ENCODE measurements around the gene OPHN1.
"Not testable (repeated sequence)": the region's sequence is repeated elsewhere in the genome, so short reads cannot be mapped to it uniquely, and the experiment has no call there.

OPHN1 gene

DNA sequence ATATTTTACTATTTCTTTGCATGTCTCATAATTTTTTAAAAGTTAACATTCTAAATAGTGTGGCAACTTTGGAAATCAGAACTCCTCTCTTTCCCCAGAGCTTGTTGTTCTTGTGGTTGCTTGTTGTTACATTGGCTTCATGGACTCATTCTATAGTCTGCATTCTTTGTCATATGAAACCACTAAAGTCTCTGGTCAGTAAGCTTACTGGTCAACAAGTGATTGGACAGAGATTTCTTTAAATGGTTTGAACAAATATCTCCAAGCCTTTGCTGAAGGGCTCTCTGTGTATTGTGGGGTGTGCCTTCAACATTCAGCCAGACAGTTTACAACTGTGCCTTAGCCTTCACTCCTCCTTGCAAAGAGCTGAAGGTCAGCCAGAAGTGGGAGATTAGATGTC is 147.2 kb downstream of the OPHN1 start:
- Histone ChIP-seq H3K27me3 (ENCODE audit: insufficient read depth, poor library complexity, severe bottlenecking) (no peaks in the 10 kb centered on the region), H3K36me3 (ENCODE audit: low read depth) (no peaks in the 10 kb centered on the region), H3K4me1 (ENCODE audit: insufficient read depth, poor library complexity, severe bottlenecking) (no peaks in the 10 kb centered on the region), H3K27ac (ENCODE audit: poor library complexity, severe bottlenecking) (no peak overlapping the region), H3K9me3 (ENCODE audit: severe bottlenecking) (no peaks in the 10 kb centered on the region), H3K4me3 (ENCODE audit: severe bottlenecking) (no peak overlapping the region)
- ATAC-seq (ENCODE audit: low read depth), result no peak
- DNase-seq (ENCODE audit: low spot score), result no peak
- TF ChIP-seq CTCF (IDR thresholded peaks at IDR 0.05; ENCODE audit: poor library complexity, severe bottlenecking), result no peak

DNA sequence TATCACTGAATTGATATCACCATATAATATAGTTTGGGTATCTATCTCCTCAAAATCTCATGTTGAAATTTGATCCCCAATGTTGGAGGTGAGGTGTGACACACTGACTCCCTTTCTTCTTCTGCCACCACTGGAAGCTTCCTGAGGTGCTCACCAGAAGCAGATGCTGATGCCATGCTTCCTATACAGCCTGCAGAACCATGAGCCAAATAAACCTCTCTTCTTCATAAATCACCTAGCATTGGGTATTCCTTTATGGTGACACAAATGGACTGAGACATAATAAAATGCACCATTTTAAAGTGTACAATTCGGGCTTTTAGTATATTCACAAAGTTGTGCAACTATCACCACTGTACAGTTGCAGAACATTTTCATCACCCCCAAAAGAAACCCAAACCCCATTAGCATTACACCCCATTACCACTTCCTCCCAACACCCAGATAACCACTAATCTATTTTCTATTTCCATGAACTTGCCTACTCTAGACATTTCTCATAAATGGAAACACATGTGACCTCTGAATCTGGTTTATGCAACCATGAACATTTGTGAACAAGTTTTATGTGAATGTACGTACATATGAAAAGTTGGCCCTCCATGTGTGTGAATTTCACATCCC is 148.9 kb downstream of the OPHN1 start:
- no peaks in the 10 kb centered on the region for H3K27me3 ChIP-seq (ENCODE audit: insufficient read depth, poor library complexity, severe bottlenecking)
- DNase-seq (ENCODE audit: low spot score), result no peak

GRCh38 chrX:68273887-68274286 is 159.4 kb downstream of the OPHN1 start:
- no peak for TF ChIP-seq CTCF (IDR thresholded peaks at IDR 0.05; ENCODE audit: poor library complexity, severe bottlenecking)
- Histone ChIP-seq H3K36me3 (ENCODE audit: low read depth) (no peaks in the 10 kb centered on the region), H3K27me3 (ENCODE audit: insufficient read depth, poor library complexity, severe bottlenecking) (no peaks in the 10 kb centered on the region), H3K27ac (ENCODE audit: poor library complexity, severe bottlenecking) (no peak overlapping the region), H3K4me1 (ENCODE audit: insufficient read depth, poor library complexity, severe bottlenecking) (no peaks in the 10 kb centered on the region), H3K9me3 (ENCODE audit: severe bottlenecking) (no peaks in the 10 kb centered on the region), H3K4me3 (ENCODE audit: severe bottlenecking) (no peak overlapping the region)
- DNase-seq (ENCODE audit: low spot score) (no peak), ATAC-seq (ENCODE audit: low read depth) (no peak)

More for the DNA sequence above, 148.9 kb downstream of the OPHN1 start:
- no peak overlapping the region for H3K27ac ChIP-seq (ENCODE audit: poor library complexity, severe bottlenecking)
- no peaks in the 10 kb centered on the region for H3K9me3 ChIP-seq (ENCODE audit: severe bottlenecking)
- no peaks in the 10 kb centered on the region for H3K36me3 ChIP-seq (ENCODE audit: low read depth)
- no peak overlapping the region for H3K4me3 ChIP-seq (ENCODE audit: severe bottlenecking)
- ATAC-seq (ENCODE audit: low read depth), result no peak
- no peak for TF ChIP-seq CTCF (IDR thresholded peaks at IDR 0.05; ENCODE audit: poor library complexity, severe bottlenecking)
- H3K4me1 ChIP-seq (ENCODE audit: insufficient read depth, poor library complexity, severe bottlenecking), result no peaks in the 10 kb centered on the region

- H3K9me3 ChIP-seq (ENCODE audit: severe bottlenecking); ATAC-seq (ENCODE audit: low read depth); H3K27ac ChIP-seq (ENCODE audit: poor library complexity, severe bottlenecking); H3K36me3 ChIP-seq (ENCODE audit: low read depth); DNase-seq (ENCODE audit: low spot score); H3K27me3 ChIP-seq (ENCODE audit: insufficient read depth, poor library complexity, severe bottlenecking); H3K4me1 ChIP-seq (ENCODE audit: insufficient read depth, poor library complexity, severe bottlenecking); H3K4me3 ChIP-seq (ENCODE audit: severe bottlenecking): not testable (repeated sequence)
Measured at GRCh38 chrX:68264793-68265192, 168.5 kb downstream of the OPHN1 start.

DNA sequence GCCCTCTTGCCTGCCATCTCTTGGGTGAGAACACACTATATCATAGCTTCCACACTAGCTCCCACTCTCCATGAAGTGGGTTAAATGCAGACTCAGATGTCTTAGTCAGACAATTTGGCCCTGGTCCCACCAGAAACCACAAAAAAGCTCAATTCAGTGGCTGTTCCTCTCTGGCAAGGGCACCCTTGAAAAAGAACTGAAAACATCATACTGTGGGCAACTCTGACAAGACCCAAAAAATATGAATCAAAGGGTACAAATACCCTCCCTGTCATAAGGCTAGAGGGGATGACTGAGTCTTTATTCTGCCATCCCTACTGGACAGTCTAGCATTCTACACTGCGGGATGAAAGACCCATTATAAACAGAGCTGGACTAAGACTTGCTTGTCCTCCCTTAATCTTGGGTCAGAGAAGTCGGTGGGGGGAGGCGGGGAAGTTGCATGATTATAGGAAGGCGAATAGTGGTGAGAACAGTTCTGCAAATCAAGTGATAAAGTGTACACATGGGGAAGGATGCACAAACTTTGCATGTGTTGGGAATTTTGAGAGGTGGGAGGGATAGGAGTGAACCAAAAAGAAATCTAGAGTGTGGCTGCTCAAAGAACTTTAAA is 172.1 kb downstream of the OPHN1 start:
- TF ChIP-seq CTCF (IDR thresholded peaks at IDR 0.05; ENCODE audit: poor library complexity, severe bottlenecking), result no peak
- DNase-seq (ENCODE audit: low spot score) (no peak), ATAC-seq (ENCODE audit: low read depth) (no peak)
- H3K27me3 ChIP-seq (ENCODE audit: insufficient read depth, poor library complexity, severe bottlenecking), result no peaks in the 10 kb centered on the region
- no peak overlapping the region for H3K27ac ChIP-seq (ENCODE audit: poor library complexity, severe bottlenecking)
- H3K4me1 ChIP-seq (ENCODE audit: insufficient read depth, poor library complexity, severe bottlenecking), result no peaks in the 10 kb centered on the region
- H3K36me3 ChIP-seq (ENCODE audit: low read depth), result no peaks in the 10 kb centered on the region
- H3K4me3 ChIP-seq (ENCODE audit: severe bottlenecking), result no peak overlapping the region
- H3K9me3 ChIP-seq (ENCODE audit: severe bottlenecking), result no peaks in the 10 kb centered on the region

Measured in RWPE2 (cell line).